GM06990 (cell line): ENCODE results near the gene ACOD1.
"Not testable (repeated sequence)": the region's sequence is repeated elsewhere in the genome, so short reads cannot be mapped to it uniquely, and the experiment has no call there.

Source experiments
- DNase-seq: peaks from one replicate; pipeline ENCODE4 v3.0.0-alpha.2; 2011; ENCODE audit not compliant: insufficient read length; ENCODE audit errors: extremely low read depth
- H3K27me3 ChIP-seq: replicated peaks from 2 replicates; pipeline ENCODE4 v1.6.0; 2011; ENCODE audit warnings: low read length; ENCODE audit not compliant: control insufficient read depth, insufficient read depth
- H3K36me3 ChIP-seq: 2 replicates; pipeline ENCODE4 v1.5.1; 2011; ENCODE audit warnings: low read length; ENCODE audit not compliant: control insufficient read depth, insufficient read depth
- H3K4me3 ChIP-seq: replicated peaks from 2 replicates; pipeline ENCODE4 v1.5.1; 2011; ENCODE audit warnings: low read depth, mild to moderate bottlenecking, control low read depth, low read length
- TF ChIP-seq, protein P1 (sequence below): IDR thresholded peaks from 2 replicates; pipeline ENCODE4 v1.5.1; 2011; ENCODE audit warnings: low read length, control low read depth, mild to moderate bottlenecking, inconsistent platforms; ENCODE audit not compliant: insufficient read depth, poor library complexity, severe bottlenecking

ACOD1 gene

DNA sequence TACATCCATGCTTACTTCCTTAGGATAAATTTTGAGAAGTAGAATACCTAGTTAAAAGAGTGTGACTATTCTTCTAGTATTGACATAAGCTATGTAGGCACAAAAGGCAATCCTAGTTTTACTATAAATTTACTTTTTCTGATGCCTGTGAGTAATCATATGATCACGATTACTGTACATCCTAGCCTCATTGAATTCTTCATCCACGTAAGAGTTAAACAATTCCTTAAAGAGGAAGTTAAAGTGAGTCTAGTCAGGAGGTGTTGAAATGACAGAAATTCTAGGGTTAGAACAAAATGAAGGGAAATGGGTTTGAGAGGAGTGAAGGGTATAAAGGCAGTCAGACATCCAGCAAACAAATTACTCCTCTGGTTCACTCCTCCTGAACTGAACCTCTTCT lies at the start of gene ACOD1:
Gene ACOD1 (plus strand): TSS at position 363 of the 400 bp plus-strand sequence. CDS start 48 bp downstream, outside the sequence.
- no peak for DNase-seq
- H3K36me3 ChIP-seq = no peaks in the 10 kb centered on the region
- H3K27me3 ChIP-seq = no peaks in the 10 kb centered on the region
- H3K4me3 ChIP-seq = no peak within 1 kb of the TSS
- TF ChIP-seq, protein P1, sequence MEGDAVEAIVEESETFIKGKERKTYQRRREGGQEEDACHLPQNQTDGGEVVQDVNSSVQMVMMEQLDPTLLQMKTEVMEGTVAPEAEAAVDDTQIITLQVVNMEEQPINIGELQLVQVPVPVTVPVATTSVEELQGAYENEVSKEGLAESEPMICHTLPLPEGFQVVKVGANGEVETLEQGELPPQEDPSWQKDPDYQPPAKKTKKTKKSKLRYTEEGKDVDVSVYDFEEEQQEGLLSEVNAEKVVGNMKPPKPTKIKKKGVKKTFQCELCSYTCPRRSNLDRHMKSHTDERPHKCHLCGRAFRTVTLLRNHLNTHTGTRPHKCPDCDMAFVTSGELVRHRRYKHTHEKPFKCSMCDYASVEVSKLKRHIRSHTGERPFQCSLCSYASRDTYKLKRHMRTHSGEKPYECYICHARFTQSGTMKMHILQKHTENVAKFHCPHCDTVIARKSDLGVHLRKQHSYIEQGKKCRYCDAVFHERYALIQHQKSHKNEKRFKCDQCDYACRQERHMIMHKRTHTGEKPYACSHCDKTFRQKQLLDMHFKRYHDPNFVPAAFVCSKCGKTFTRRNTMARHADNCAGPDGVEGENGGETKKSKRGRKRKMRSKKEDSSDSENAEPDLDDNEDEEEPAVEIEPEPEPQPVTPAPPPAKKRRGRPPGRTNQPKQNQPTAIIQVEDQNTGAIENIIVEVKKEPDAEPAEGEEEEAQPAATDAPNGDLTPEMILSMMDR = no peak

DNA sequence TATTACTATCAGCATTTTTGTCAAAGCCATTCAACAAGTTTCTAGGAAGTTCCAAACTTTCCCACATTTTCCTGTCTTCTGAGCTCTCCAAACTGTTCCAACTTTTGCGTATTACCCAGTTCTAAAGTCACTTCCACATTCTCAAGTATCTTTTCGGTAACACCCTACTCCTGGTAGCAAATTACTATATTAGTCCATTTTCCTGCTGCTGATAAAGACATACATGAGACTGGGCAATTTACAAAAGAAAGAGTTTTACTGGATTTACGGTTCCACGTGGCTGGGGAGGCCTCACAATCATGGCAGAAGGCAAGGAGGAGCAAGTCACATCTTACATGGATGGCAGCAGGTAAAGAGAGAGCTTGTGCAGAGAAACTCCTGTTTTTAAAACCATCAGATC lies 49.2 kb upstream of the ACOD1 start:
- H3K27me3 ChIP-seq, DNase-seq, H3K4me3 ChIP-seq, H3K36me3 ChIP-seq: not testable (repeated sequence)

DNA sequence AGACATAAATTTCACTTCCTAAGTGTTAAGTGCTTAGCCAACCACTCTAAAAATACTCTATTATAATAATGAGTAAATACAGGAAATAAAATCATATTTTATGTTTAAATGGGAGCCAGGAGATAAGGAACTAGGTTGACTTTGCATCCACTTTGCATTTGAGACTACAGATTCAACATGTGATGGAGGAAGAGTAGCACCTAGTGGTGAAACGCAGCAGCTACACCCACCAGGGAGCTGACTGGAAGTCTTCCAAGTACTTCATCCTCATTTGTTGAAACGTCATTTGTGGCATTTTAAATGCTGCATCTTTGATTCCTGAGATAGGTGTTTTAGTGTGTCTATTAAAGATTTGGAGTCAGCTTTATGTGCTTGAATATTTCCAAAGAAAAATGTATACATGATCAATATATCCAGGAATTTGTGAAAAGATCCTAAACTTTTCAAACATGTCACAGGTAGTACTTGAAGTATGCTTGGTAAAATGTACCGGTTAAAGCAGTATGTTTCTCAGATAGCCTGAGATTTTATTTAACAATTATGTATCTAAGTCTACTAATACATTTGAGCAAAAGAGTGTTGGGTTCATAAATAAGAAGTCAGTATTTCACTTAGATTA lies 44.7 kb upstream of the ACOD1 start:
- peak; percentile 51 for DNase-seq
- Histone ChIP-seq H3K27me3 (no peaks in the 10 kb centered on the region), H3K4me3 (no peak overlapping the region), H3K36me3 (no peaks in the 10 kb centered on the region)
- TF ChIP-seq, protein P1 = peak; percentile 99

DNA sequence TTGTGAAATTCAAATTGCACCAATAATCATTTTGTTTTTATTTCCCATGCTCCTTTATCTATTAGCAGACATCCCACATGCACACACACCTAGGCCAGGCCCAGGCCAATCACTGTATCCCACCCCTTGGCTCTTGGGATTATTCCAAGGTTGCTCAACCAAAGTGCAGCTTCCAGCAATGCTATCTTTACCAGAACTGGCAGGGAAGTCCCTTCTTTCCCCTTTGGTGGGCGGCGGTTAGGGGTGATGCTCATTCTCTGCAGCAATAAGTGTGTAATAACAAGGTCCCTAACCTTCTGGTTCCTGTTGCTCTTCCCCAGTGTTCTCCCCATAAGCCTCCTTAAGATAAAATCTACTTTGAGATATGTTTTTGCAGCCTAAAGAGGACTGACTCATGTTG lies 43.8 kb upstream of the ACOD1 start:
- TF ChIP-seq, protein P1 = no peak
- DNase-seq = no peak
- H3K4me3 ChIP-seq = no peak overlapping the region
- H3K27me3 ChIP-seq = no peaks in the 10 kb centered on the region
- no peaks in the 10 kb centered on the region for H3K36me3 ChIP-seq

DNA sequence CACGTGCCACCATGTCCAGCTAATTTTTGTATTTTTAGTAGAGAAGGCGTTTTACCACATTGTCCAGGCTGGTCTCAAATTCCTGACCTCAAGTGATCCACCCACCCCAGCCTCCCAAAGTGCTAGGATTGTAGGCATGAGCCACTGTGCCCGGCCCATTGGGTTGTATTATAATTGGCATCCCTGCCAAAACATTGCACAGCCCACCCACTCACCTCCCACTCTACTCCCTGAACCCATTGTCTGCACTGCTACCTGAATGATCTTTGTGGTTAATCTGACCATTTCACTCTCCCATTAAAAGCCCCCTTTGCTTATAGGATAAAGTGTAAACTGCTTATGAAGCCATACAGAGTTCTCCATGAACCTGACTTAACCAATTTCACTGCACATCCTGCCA lies 35.8 kb upstream of the ACOD1 start:
- H3K27me3 ChIP-seq = no peaks in the 10 kb centered on the region
- TF ChIP-seq, protein P1 = no peak

DNA sequence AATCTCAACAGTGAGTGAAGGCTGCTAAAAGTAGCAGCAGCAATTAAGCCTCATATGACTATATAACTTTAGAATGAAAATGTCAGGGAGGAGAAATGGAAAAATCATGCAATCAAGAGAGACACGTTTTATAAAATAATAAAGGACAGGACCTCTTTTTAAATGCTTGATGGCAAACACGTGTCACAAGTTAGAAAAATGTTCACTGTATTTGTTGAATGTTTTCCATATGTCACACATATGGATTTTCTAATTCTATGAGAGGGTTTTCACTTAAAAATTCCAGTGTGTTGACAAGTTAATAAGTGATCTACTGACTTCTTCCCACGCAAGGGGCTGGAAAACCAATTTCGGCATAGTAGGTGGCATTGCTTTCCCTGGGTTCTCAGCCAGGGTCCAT lies 34.4 kb upstream of the ACOD1 start:
- Histone ChIP-seq H3K36me3 (no peaks in the 10 kb centered on the region), H3K4me3 (no peak overlapping the region), H3K27me3 (no peaks in the 10 kb centered on the region)
- DNase-seq = no peak
- TF ChIP-seq, protein P1 = no peak

More for the DNA sequence above, 35.8 kb upstream of the ACOD1 start:
- no peaks in the 10 kb centered on the region for H3K36me3 ChIP-seq
- no peak for DNase-seq
- no peak overlapping the region for H3K4me3 ChIP-seq
